OCI-LY7 (cell line): ENCODE results near the gene SGMS1. TPM values are rescaled to one million over a fixed set of nuclear protein-coding genes. Genes with fewer than 3 reads are reported as not detected.

Experiments
- BruUV-seq: library from RNA; stranded (reverse); fragments of 400-500 nt; replicated peaks from 2 replicates; lab custom pipeline; 2021; lab: Mats Ljungman, UMichigan
- CTCF ChIA-PET: fragments of 300-600 bp; sonication (Branson Sonifier 250); formaldehyde crosslinking; loops from one replicate; lab custom pipeline; 2022; ENCODE audit warnings: antibody characterized with exemption; ENCODE audit not compliant: unreplicated experiment; lab: Charles Lee
- POLR2A ChIA-PET: fragments of 300-600 bp; sonication (Branson Sonifier 250); formaldehyde crosslinking; loops from one replicate; lab custom pipeline; 2022; ENCODE audit warnings: antibody characterized with exemption; lab: Charles Lee
- DNase-seq: peaks from one replicate; pipeline ENCODE4 v3.0.0-alpha.2; 2015; ENCODE audit warnings: low spot score
- H2AFZ ChIP-seq: fragments of 200-600 bp; sonication (generic), shearing (Covaris generic); 2 replicates; pipeline ENCODE4 v1.6.1; 2014; ENCODE audit warnings: mild to moderate bottlenecking, antibody characterized with exemption, low read length, moderate library complexity
- H3K27ac ChIP-seq: fragments of 200-600 bp; sonication (generic); 2 replicates; pipeline ENCODE4 v1.5.1; 2014; ENCODE audit warnings: mixed run types, low read depth, mild to moderate bottlenecking, moderate library complexity, low read length, inconsistent platforms; ENCODE audit not compliant: poor library complexity, severe bottlenecking
- H3K36me3 ChIP-seq: fragments of 200-600 bp; sonication (generic); 2 replicates; pipeline ENCODE4 v1.6.1; 2014; ENCODE audit warnings: mild to moderate bottlenecking, antibody characterized with exemption, low read length, moderate library complexity, mixed read lengths; ENCODE audit not compliant: insufficient read depth
- H3K4me1 ChIP-seq: fragments of 200-600 bp; sonication (generic); 2 replicates; pipeline ENCODE4 v1.5.1; 2014; ENCODE audit warnings: mild to moderate bottlenecking, low read length; ENCODE audit not compliant: insufficient read depth, poor library complexity, severe bottlenecking
- H3K4me2 ChIP-seq: fragments of 200-600 bp; sonication (generic); 2 replicates; pipeline ENCODE4 v1.6.1; 2014; ENCODE audit warnings: mild to moderate bottlenecking, low read length
- H3K4me3 ChIP-seq: fragments of 200-600 bp; sonication (generic); 2 replicates; pipeline ENCODE4 v1.5.1; 2014; ENCODE audit warnings: mild to moderate bottlenecking, low read depth, low read length; ENCODE audit not compliant: poor library complexity, severe bottlenecking
- H3K79me2 ChIP-seq: fragments of 200-600 bp; sonication (generic); 2 replicates; pipeline ENCODE4 v1.6.1; 2016; ENCODE audit warnings: low read depth, mild to moderate bottlenecking, low read length, moderate library complexity, mixed read lengths; ENCODE audit not compliant: insufficient read depth
- H3K9me2 ChIP-seq: fragments of 200-600 bp; sonication (generic); 2 replicates; pipeline ENCODE4 v1.6.1; 2016; ENCODE audit warnings: mild to moderate bottlenecking, low read length, mixed read lengths; ENCODE audit not compliant: insufficient read depth
- H3K9me3 ChIP-seq: fragments of 200-600 bp; sonication (generic); 2 replicates; pipeline ENCODE4 v1.6.1; 2014; ENCODE audit warnings: mild to moderate bottlenecking, mixed run types, low read length, mixed read lengths
- H4K20me1 ChIP-seq: fragments of 200-600 bp; sonication (generic); 2 replicates; pipeline ENCODE4 v1.6.1; 2014; ENCODE audit warnings: mild to moderate bottlenecking, antibody characterized with exemption, low read length, moderate library complexity, mixed read lengths; ENCODE audit not compliant: insufficient read depth
- CTCF ChIP-seq: fragments of 200-600 bp; sonication (generic); conservative IDR thresholded peaks from 2 replicates; pipeline ENCODE4 v1.5.1; 2014; ENCODE audit warnings: mild to moderate bottlenecking, antibody characterized with exemption, low read length, moderate library complexity, mixed read lengths
- EZH2phosphoT487 ChIP-seq: fragments of 200-600 bp; sonication (generic); IDR thresholded peaks from 2 replicates; pipeline ENCODE4 v1.6.1; 2018; ENCODE audit warnings: low read depth, borderline replicate concordance, mild to moderate bottlenecking, mixed run types, antibody characterized with exemption, low read length, moderate library complexity, mixed read lengths
- intact Hi-C: fragments of 100-400 bp; cut with micrococcal nuclease; formaldehyde crosslinking; loops from one replicate; pipeline ENCODE4 v1.10.0; 2022; ENCODE audit not compliant: unreplicated experiment
- total RNA-seq, 2 experiments: library from RNA; depleted of rRNA in 1 of 2; stranded (reverse); fragments of >200 nt in 1 of 2; shearing (Covaris generic) in 1 of 2; gene quantifications; 2 replicates each; pipeline ENCODE4 v1.2.3, GENCODE V29; 2014 to 2022

The SGMS1 gene
- total RNA-seq, 2 experiments from 2014 or later, result 45.4 to 57.5 TPM

DNA sequence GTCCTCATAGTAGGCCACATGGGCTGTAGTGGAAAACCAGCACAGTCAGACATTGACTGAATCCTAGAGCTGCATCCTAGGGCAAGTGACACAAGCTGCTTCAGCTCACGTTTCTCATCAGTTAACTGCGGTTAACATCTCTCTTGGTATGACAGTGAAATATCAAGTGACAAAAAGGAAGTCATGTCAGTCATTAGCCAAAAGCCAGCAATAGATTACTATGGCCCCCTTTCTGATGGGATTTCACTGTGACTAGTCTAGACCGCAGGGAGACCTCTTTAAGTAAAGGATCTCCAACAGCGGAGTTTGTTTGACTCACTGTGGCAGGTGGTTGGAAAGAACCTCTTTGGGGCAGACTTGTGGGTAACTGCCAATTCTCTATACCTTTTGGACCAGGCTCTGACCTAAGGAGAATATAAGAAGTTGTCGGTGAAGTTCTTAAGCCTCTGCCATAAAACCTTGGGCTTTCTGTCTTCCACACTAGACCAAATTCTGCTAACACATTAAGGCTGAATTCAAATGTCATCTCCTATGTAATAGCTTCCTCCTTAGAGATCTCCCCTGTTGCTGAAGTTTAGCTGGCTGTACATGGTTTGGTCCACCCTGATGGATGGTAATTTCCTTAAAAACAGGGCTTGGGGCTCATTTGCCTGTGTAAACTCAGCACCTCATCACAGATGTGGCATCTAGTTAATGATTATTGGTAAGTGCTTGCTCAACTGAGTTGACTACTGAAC, 115.3 kb downstream of the SGMS1 start:
- Histone ChIP-seq H2AFZ (no peak overlapping the region), H4K20me1 (no peaks in the 10 kb centered on the region), H3K4me3 (no peak overlapping the region), H3K27ac (no peak overlapping the region), H3K4me2 (no peak overlapping the region), H3K4me1 (peaks cover 5% of the 10 kb centered on the region), H3K9me3 (no peaks in the 10 kb centered on the region), H3K36me3 (no peaks in the 10 kb centered on the region), H3K79me2 (no peaks in the 10 kb centered on the region), H3K9me2 (0 out of 2 replicates have a peak, but pooled peaks cover 3% of the 10 kb centered on the region)
- ChIA-PET CTCF (interaction anchor here (0.5 kb wide), 1 partner anchor 104 kb away, joined by 3 read pairs; no protein-coding TSS in a partner anchor), POLR2A (interaction anchor here (1.0 to 2.5 kb wide), 4 partner anchors 12 to 47 kb away, joined by 4 to 10 read pairs (median 5); no protein-coding TSS in a partner anchor)
- DNase-seq, result no peak
- intact Hi-C loops, result no loop called here
- TF ChIP-seq EZH2phosphoT487 (no peak), CTCF (no peak)
- BruUV-seq, result no TSS peak

GRCh38 chr10:50506861-50507573, 116.7 kb downstream of the SGMS1 start:
- ChIA-PET CTCF (no interaction called here), POLR2A (interaction anchor here (0.6 to 1.6 kb wide), 3 partner anchors 14 to 193 kb away, joined by 3 to 4 read pairs (median 4); no protein-coding TSS in a partner anchor)
- no peak for TF ChIP-seq CTCF
- TF ChIP-seq EZH2phosphoT487, result no peak
- H3K4me3 ChIP-seq, result no peak overlapping the region
- no peaks in the 10 kb centered on the region for H4K20me1 ChIP-seq
- no peak overlapping the region for H2AFZ ChIP-seq
- no peaks in the 10 kb centered on the region for H3K9me3 ChIP-seq
- H3K79me2 ChIP-seq, result no peaks in the 10 kb centered on the region
- DNase-seq, result no peak
- H3K36me3 ChIP-seq, result no peaks in the 10 kb centered on the region
- H3K27ac ChIP-seq, result no peak overlapping the region
- H3K4me1 ChIP-seq, result no peaks in the 10 kb centered on the region
- no TSS peak for BruUV-seq
- H3K4me2 ChIP-seq, result no peak overlapping the region
- 0 out of 2 replicates have a peak, but pooled peaks cover 3% of the 10 kb centered on the region for H3K9me2 ChIP-seq
- intact Hi-C loops, result no loop called here
